Urinary bladder (tissue), 4 donors: ENCODE results near the gene FAM163A. TPM values are rescaled to one million over a fixed set of nuclear protein-coding genes. Genes with fewer than 3 reads are reported as not detected.
"Not testable (repeated sequence)": the region's sequence is repeated elsewhere in the genome, so short reads cannot be mapped to it uniquely, and the experiment has no call there.

ENCODE experiments used
- DNase-seq: peaks from one replicate; pipeline ENCODE4 v3.0.0-alpha.2; 2015; ENCODE audit errors: extremely low spot score
- H3K27ac ChIP-seq: one replicate; pipeline ENCODE4 v1.5.1; 2013; ENCODE audit warnings: low read depth, mild to moderate bottlenecking, moderate library complexity
- H3K36me3 ChIP-seq: one replicate; pipeline ENCODE4 v1.6.1; 2013; ENCODE audit warnings: mild to moderate bottlenecking, moderate library complexity; ENCODE audit not compliant: insufficient read depth
- H3K4me1 ChIP-seq: one replicate; pipeline ENCODE4 v1.6.1; 2013; ENCODE audit warnings: mild to moderate bottlenecking, moderate library complexity; ENCODE audit not compliant: insufficient read depth
- H3K4me3 ChIP-seq: one replicate; pipeline ENCODE4 v1.5.1; 2013; ENCODE audit warnings: low read depth, low read length
- WGBS: extraction: QIAGEN DNeasy Blood & Tissue Kit; methylation state at CpG from one replicate; pipeline ENCODE4 v1.1.7; 2013; 5-methylcytosine and 5-hydroxymethylcytosine counted together
- polyA plus RNA-seq: library from polyadenylated mRNA; stranded (reverse); fragments of 200-250 nt; gene quantifications from one replicate; pipeline ENCODE4 v1.2.3, GENCODE V29; 2013
- total RNA-seq: library from RNA; depleted of rRNA; stranded (reverse); fragments of >200 nt; gene quantifications from one replicate; pipeline ENCODE4 v1.2.3, GENCODE V29; 2014
- donor health status: healthy with polysubstance abuse.
- donor health status: healthy.

The FAM163A gene
- total and polyA plus RNA-seq, 2 donors, result 0.30 to 0.53 TPM

- no peaks in the 10 kb centered on the region for H3K4me1 ChIP-seq
- no peak for DNase-seq
- 79% methylated on average over 13 of the region's 13 CpGs for WGBS
- H3K36me3 ChIP-seq, result no peaks in the 10 kb centered on the region
- no peak overlapping the region for H3K4me3 ChIP-seq
- H3K27ac ChIP-seq, result no peak overlapping the region
Observed at GRCh38 chr1:179786815-179787685, 44.0 kb downstream of the FAM163A start.

DNA sequence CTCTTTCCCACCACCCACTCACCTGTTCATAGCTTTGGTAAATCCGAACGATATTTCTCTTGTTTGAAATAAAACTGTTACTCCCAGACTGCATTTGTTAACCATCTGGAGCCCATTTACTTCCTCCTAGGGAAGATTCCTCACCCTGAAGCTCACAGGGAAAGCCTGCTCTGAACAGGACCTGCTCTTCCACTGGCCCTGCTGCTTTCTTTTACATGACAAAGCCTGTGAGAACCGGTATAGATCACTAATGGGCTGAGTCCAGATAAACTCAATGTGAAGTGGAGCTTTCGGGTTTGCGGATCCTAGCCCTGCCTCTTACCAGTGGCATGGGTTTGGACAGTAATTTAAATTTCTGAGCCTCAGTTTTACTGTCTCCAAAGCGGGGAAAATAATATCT is 45.2 kb downstream of the FAM163A start:
- no peaks in the 10 kb centered on the region for H3K4me1 ChIP-seq
- H3K36me3 ChIP-seq, result no peaks in the 10 kb centered on the region
- WGBS, result 67% methylated on average over 6 of the region's 6 CpGs
- H3K4me3 ChIP-seq, result no peak overlapping the region
- H3K27ac ChIP-seq, result no peak overlapping the region
- no peak for DNase-seq

- 91% methylated on average over 4 of the region's 4 CpGs for WGBS
- DNase-seq, result no peak
- Histone ChIP-seq H3K27ac (no peak overlapping the region), H3K4me1 (no peaks in the 10 kb centered on the region), H3K36me3 (no peaks in the 10 kb centered on the region), H3K4me3 (no peak overlapping the region)
Observed at GRCh38 chr1:179793281-179793680, 50.2 kb downstream of the FAM163A start.

DNA sequence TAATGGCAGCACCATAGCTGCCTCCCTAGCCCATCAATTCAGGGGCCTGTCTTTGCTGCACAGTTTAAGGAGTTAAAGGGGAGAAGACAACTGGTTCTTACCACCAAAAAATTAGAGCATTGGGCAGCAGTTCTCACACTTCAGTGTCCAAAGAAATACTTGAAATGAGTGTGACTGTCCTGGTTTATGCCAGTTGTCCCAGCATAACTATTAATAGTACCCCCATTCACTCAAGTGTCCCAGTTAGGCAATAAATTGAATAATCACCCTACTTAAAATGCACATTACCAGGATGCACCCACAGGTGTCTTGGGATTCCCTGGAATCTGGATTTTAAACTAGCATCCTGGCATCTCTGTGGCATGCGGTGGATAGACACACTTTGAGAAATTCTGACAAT is 51.1 kb downstream of the FAM163A start:
- no peak overlapping the region for H3K27ac ChIP-seq
- H3K36me3 ChIP-seq, result no peaks in the 10 kb centered on the region
- no peak overlapping the region for H3K4me3 ChIP-seq
- no peaks in the 10 kb centered on the region for H3K4me1 ChIP-seq
- no peak for DNase-seq
- 81% methylated on average over 1 of the region's 1 CpG for WGBS

DNA sequence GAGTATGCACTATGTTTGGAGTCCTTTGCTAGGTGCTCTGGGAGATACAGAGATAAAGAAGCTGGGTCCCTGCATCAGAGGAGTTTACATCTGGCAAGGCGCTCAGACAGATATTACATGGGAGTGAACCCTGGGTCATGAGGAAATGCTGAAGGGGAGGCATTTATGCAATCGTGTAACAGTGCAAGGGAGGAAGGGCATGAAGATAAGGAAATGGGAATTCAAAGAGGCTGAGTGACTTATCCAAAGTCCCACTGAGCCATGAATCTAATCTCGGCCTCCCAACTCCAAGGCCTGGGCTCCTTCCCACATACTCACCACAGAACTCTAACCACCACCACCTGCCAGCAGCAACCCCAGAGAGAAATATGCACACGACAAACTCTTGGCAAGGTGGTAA is 51.6 kb downstream of the FAM163A start:
- Histone ChIP-seq H3K4me1 (no peaks in the 10 kb centered on the region), H3K36me3 (no peaks in the 10 kb centered on the region), H3K4me3 (no peak overlapping the region), H3K27ac (no peak overlapping the region)
- WGBS, result 32% methylated on average over 4 of the region's 4 CpGs
- no peak for DNase-seq

GRCh38 chr1:179798213-179798863 is 55.2 kb downstream of the FAM163A start:
- WGBS, result 89% methylated on average over 10 of the region's 10 CpGs
- Histone ChIP-seq H3K4me1 (no peaks in the 10 kb centered on the region), H3K4me3 (no peak overlapping the region), H3K27ac (no peak overlapping the region), H3K36me3 (no peaks in the 10 kb centered on the region)
- DNase-seq, result no peak

- H3K4me1 ChIP-seq, result no peaks in the 10 kb centered on the region
- DNase-seq, result no peak
- H3K4me3 ChIP-seq, result no peak overlapping the region
- no peak overlapping the region for H3K27ac ChIP-seq
- no peaks in the 10 kb centered on the region for H3K36me3 ChIP-seq
- WGBS, result 94% methylated on average over 6 of the region's 6 CpGs
Observed at GRCh38 chr1:179798864-179799516, 55.9 kb downstream of the FAM163A start.

GRCh38 chr1:179800481-179800880 is 57.4 kb downstream of the FAM163A start:
- DNase-seq, result no peak
- 88% methylated on average over 4 of the region's 4 CpGs for WGBS
- no peaks in the 10 kb centered on the region for H3K36me3 ChIP-seq
- H3K27ac ChIP-seq, result no peak overlapping the region
- no peak overlapping the region for H3K4me3 ChIP-seq
- H3K4me1 ChIP-seq, result no peaks in the 10 kb centered on the region

GRCh38 chr1:179803104-179803503 is 60.0 kb downstream of the FAM163A start:
- DNase-seq, result no peak
- Histone ChIP-seq H3K36me3 (no peaks in the 10 kb centered on the region), H3K4me3 (no peak overlapping the region), H3K4me1 (no peaks in the 10 kb centered on the region), H3K27ac (no peak overlapping the region)
- 75% methylated on average over 6 of the region's 6 CpGs for WGBS

DNA sequence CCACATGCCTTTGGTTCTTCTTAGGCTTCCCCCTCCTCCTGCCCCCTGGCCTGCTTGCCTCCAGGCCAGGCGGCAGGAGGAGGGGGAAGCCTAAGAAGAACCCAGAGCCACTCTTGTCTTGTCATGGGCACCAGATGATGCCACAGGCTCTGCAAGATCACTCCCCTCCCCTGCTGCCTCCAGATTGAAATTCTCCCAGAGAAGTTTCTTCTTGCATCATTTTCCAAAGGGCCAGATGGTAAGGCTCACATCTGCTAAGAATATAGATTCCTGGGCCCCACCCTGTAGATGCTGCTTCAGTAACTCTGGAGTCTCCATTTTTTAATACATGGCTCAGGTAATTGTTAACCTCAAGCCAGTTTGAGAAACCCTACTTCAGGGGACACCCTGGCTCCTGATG is 60.8 kb downstream of the FAM163A start:
- WGBS, result 94% methylated on average over 1 of the region's 1 CpG
- no peak overlapping the region for H3K27ac ChIP-seq
- no peaks in the 10 kb centered on the region for H3K4me1 ChIP-seq
- H3K4me3 ChIP-seq, result no peak overlapping the region
- H3K36me3 ChIP-seq, result no peaks in the 10 kb centered on the region
- no peak for DNase-seq

- not testable (repeated sequence) for H3K27ac ChIP-seq, DNase-seq, H3K4me3 ChIP-seq, H3K4me1 ChIP-seq, H3K36me3 ChIP-seq
- WGBS, result 97% methylated on average over 2 of the region's 2 CpGs
Observed at GRCh38 chr1:179804417-179804816, 61.3 kb downstream of the FAM163A start.

- no peaks in the 10 kb centered on the region for H3K4me1 ChIP-seq
- H3K27ac ChIP-seq, result no peak overlapping the region
- WGBS, result 93% methylated on average over 19 of the region's 19 CpGs
- no peaks in the 10 kb centered on the region for H3K36me3 ChIP-seq
- H3K4me3 ChIP-seq, result no peak overlapping the region
- DNase-seq, result no peak
Observed at GRCh38 chr1:179805291-179806195, 62.5 kb downstream of the FAM163A start.

- DNase-seq, result no peak
- H3K36me3 ChIP-seq, result no peaks in the 10 kb centered on the region
- 81% methylated on average over 4 of the region's 4 CpGs for whole genome bisulfite sequencing
- no peaks in the 10 kb centered on the region for H3K4me1 ChIP-seq
- no peak overlapping the region for H3K27ac ChIP-seq
- H3K4me3 ChIP-seq, result no peak overlapping the region
Observed at GRCh38 chr1:179806333-179806732, 63.2 kb downstream of the FAM163A start.
